WTC11 (cell line): Measurements from ENCODE around the gene ACKR3. TPM values are rescaled to one million over a fixed set of nuclear protein-coding genes. Genes with fewer than 3 reads are reported as not detected.

Experiments used
- ATAC-seq: fragments of 200-7000 bp; cut with Tn5 transposase; 2 replicates; pipeline ENCODE4 v1.10.0; 2021; ENCODE audit warnings: mild to moderate bottlenecking, moderate library complexity
- CTCF ChIA-PET: fragments of 300-600 bp; sonication (Branson Sonifier 250); formaldehyde crosslinking; loops from one replicate; lab custom pipeline; 2021; ENCODE audit warnings: antibody characterized with exemption; lab: Charles Lee
- POLR2A ChIA-PET: fragments of 350-600 bp; sonication (Branson Sonifier 250); formaldehyde crosslinking; loops from one replicate; lab custom pipeline; 2021; ENCODE audit warnings: antibody characterized with exemption; lab: Charles Lee
- DNase-seq: peaks from one replicate; pipeline ENCODE4 v3.0.0; 2021; ENCODE audit warnings: low spot score
- H3K27ac Mint-ChIP-seq: 2 replicates; pipeline ENCODE4 v1.8.0; 2021; ENCODE audit warnings: mixed read lengths
- H3K27me3 Mint-ChIP-seq: 2 replicates; pipeline ENCODE4 v1.8.0; 2021; ENCODE audit warnings: low read depth, mild to moderate bottlenecking, moderate library complexity, mixed read lengths
- H3K36me3 Mint-ChIP-seq: 2 replicates; pipeline ENCODE4 v1.8.0; 2021; ENCODE audit warnings: mixed read lengths
- H3K4me1 Mint-ChIP-seq: 2 replicates; pipeline ENCODE4 v1.8.0; 2022; ENCODE audit warnings: mixed read lengths
- H3K4me3 Mint-ChIP-seq: 2 replicates; pipeline ENCODE4 v1.8.0; 2021; ENCODE audit warnings: mild to moderate bottlenecking, moderate library complexity, mixed read lengths
- H3K9me3 Mint-ChIP-seq: 2 replicates; pipeline ENCODE4 v1.8.0; 2021; ENCODE audit warnings: mixed read lengths
- CBFB ChIP-seq: sonication (generic); formaldehyde crosslinking; IDR thresholded peaks from 2 replicates; pipeline ENCODE4 v1.8.1; 2022; ENCODE audit warnings: mild to moderate bottlenecking, low read depth, missing genetic modification reagents
- CREB1 ChIP-seq: sonication (generic); formaldehyde crosslinking; IDR thresholded peaks from 2 replicates; pipeline ENCODE4 v1.8.0; 2023; ENCODE audit warnings: mild to moderate bottlenecking, missing genetic modification reagents
- EMX1 ChIP-seq: fragments of 250-450 bp; sonication (Bioruptor Pico); IDR thresholded peaks from 2 replicates; pipeline ENCODE4 v1.8.0; 2021; ENCODE audit warnings: mild to moderate bottlenecking
- ETV6 ChIP-seq: sonication (generic); formaldehyde crosslinking; IDR thresholded peaks from 2 replicates; pipeline ENCODE4 v1.8.1; 2022; ENCODE audit warnings: mild to moderate bottlenecking, missing genetic modification reagents
- FOXK1 ChIP-seq: sonication (generic); formaldehyde crosslinking; IDR thresholded peaks from 2 replicates; pipeline ENCODE4 v1.8.0; 2022; ENCODE audit warnings: mild to moderate bottlenecking, moderate library complexity, missing genetic modification reagents
- IRF1 ChIP-seq: sonication (generic); formaldehyde crosslinking; IDR thresholded peaks from 2 replicates; pipeline ENCODE4 v1.8.0; 2023; ENCODE audit warnings: missing genetic modification reagents
- TEAD1 ChIP-seq: sonication (generic); formaldehyde crosslinking; IDR thresholded peaks from 2 replicates; pipeline ENCODE4 v1.8.0; 2022; ENCODE audit warnings: mild to moderate bottlenecking, missing genetic modification reagents
- ZNF219 ChIP-seq: sonication (generic); formaldehyde crosslinking; IDR thresholded peaks from 2 replicates; pipeline ENCODE4 v1.8.0; 2023; ENCODE audit warnings: missing genetic modification reagents, mild to moderate bottlenecking, borderline replicate concordance
- ZNF263 ChIP-seq: sonication (generic); formaldehyde crosslinking; IDR thresholded peaks from 2 replicates; pipeline ENCODE4 v1.8.1; 2022; ENCODE audit warnings: low read depth, mild to moderate bottlenecking, moderate library complexity, missing genetic modification reagents
- ZNF317 ChIP-seq: sonication (generic); formaldehyde crosslinking; IDR thresholded peaks from 2 replicates; pipeline ENCODE4 v1.8.1; 2023; ENCODE audit warnings: low read depth, mild to moderate bottlenecking, moderate library complexity, missing genetic modification reagents, borderline replicate concordance
- ZNF416 ChIP-seq: fragments of 250-450 bp; sonication (Bioruptor Pico); IDR thresholded peaks from 2 replicates; pipeline ENCODE4 v1.9.0; 2021; ENCODE audit warnings: mild to moderate bottlenecking, inconsistent platforms
- ZNF532 ChIP-seq: fragments of 250-450 bp; sonication (Bioruptor Pico); IDR thresholded peaks from 2 replicates; pipeline ENCODE4 v1.9.0; 2021; ENCODE audit warnings: mild to moderate bottlenecking, borderline replicate concordance
- total RNA-seq: library from RNA; stranded (reverse); gene quantifications from 3 replicates; pipeline ENCODE4 v1.2.3, GENCODE V29; 2021
- TF ChIP-seq, protein P1 (sequence below): fragments of 250-450 bp; sonication (Bioruptor Pico); IDR thresholded peaks from 2 replicates; pipeline ENCODE4 v1.8.0; 2021; ENCODE audit warnings: mild to moderate bottlenecking
- TF ChIP-seq, protein P2 (sequence below): sonication (generic); formaldehyde crosslinking; IDR thresholded peaks from 2 replicates; pipeline ENCODE4 v1.8.0; 2022; ENCODE audit warnings: mild to moderate bottlenecking, missing genetic modification reagents
- TF ChIP-seq, protein P3 (sequence below): fragments of 250-450 bp; sonication (Bioruptor Pico); IDR thresholded peaks from 2 replicates; pipeline ENCODE4 v1.9.0; 2021; ENCODE audit warnings: mild to moderate bottlenecking
- TF ChIP-seq, protein P4 (sequence below): sonication (generic); formaldehyde crosslinking; IDR thresholded peaks from 2 replicates; pipeline ENCODE4 v1.8.0; 2023; ENCODE audit warnings: missing genetic modification reagents, mild to moderate bottlenecking, borderline replicate concordance

The ACKR3 gene
- total RNA-seq, 1 experiment from 2014 or later, result 1.3 TPM

DNA sequence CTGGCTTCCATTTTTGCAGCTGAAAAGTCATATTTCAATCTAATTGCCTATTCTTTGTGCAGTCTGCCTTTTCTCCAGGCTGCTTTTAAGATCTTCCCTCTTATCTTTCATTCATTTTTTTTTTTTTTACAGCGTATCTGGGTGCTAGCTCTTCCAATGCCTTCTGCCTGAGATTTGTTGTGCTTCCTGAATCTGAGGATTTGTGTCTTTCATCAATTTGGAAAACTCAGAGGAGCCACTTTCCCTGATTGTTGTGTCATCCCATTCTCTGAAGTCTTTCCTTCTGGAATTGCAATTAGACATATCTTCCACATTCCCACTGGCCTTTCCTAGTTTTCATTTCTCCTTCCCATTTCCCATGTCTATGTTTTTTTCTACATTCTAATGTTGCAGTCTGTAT is 21.9 kb upstream of the ACKR3 start:
- no peaks in the 10 kb centered on the region for H3K9me3 Mint-ChIP-seq
- ChIA-PET POLR2A (no interaction called here), CTCF (interaction anchor here (2.2 kb wide), 1 partner anchor 15 kb away, joined by 7 read pairs; no protein-coding TSS in a partner anchor)
- DNase-seq (no peak), ATAC-seq (no peak)
- no peaks in the 10 kb centered on the region for H3K36me3 Mint-ChIP-seq
- H3K27me3 Mint-ChIP-seq, result no peaks in the 10 kb centered on the region
- H3K4me1 Mint-ChIP-seq, result peaks cover 29% of the 10 kb centered on the region
- no peak overlapping the region for H3K27ac Mint-ChIP-seq
- no peak overlapping the region for H3K4me3 Mint-ChIP-seq
- TF ChIP-seq IRF1 (CRISPR knock-in tag) (no peak), ZNF416 (CRISPR knock-in tag) (no peak), ZNF317 (CRISPR knock-in tag) (no peak)
- TF ChIP-seq, protein P1, sequence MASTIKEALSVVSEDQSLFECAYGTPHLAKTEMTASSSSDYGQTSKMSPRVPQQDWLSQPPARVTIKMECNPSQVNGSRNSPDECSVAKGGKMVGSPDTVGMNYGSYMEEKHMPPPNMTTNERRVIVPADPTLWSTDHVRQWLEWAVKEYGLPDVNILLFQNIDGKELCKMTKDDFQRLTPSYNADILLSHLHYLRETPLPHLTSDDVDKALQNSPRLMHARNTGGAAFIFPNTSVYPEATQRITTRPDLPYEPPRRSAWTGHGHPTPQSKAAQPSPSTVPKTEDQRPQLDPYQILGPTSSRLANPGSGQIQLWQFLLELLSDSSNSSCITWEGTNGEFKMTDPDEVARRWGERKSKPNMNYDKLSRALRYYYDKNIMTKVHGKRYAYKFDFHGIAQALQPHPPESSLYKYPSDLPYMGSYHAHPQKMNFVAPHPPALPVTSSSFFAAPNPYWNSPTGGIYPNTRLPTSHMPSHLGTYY, result no peak

GRCh38 chr2:236548179-236548921 is 21.3 kb upstream of the ACKR3 start:
- peaks cover 29% of the 10 kb centered on the region for H3K4me1 Mint-ChIP-seq
- ChIA-PET POLR2A (no interaction called here), CTCF (interaction anchor here (0.7 kb wide), 1 partner anchor 37 kb away, joined by 5 read pairs; no protein-coding TSS in a partner anchor)
- DNase-seq, result no peak
- H3K36me3 Mint-ChIP-seq, result no peaks in the 10 kb centered on the region
- H3K4me3 Mint-ChIP-seq, result no peak overlapping the region
- no peak overlapping the region for H3K27ac Mint-ChIP-seq
- H3K27me3 Mint-ChIP-seq, result no peaks in the 10 kb centered on the region
- TF ChIP-seq ZNF263 (CRISPR knock-in tag) (no peak), TEAD1 (CRISPR knock-in tag) (no peak), FOXK1 (CRISPR knock-in tag) (no peak)
- TF ChIP-seq, all 79 proteins: peak for 0
- no peak for ATAC-seq
- H3K9me3 Mint-ChIP-seq, result no peaks in the 10 kb centered on the region

DNA sequence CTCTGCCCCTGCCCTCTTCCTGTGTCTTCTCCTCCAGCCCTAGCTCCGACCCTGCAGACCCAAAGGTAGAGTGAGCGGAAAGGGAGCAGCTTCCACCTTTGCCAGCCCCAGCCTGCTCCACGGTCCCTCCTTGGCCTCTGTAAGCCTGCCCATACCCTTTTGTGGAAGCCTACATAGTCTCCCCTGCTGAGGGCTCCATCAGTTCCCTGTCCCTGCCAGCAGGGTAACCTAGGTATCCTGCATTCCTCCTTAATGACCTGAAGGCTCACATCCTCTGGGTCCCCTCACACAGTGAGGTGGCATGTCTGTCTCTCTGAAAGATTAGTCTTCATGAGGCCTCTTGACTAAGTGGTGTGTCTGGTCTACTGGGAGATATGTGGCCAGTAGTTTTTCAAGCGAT is 20.5 kb upstream of the ACKR3 start:
- Mint-ChIP-seq H3K36me3 (no peaks in the 10 kb centered on the region; the same call in 1 of the 2 replicates), H3K4me1 (peaks cover 29% of the 10 kb centered on the region), H3K9me3 (peaks cover 5% of the 10 kb centered on the region), H3K4me3 (no peak overlapping the region), H3K27ac (no peak overlapping the region), H3K27me3 (no peaks in the 10 kb centered on the region)
- DNase-seq (no peak), ATAC-seq (peak; percentile 87)
- no peak for TF ChIP-seq ETV6 (CRISPR knock-in tag)
- TF ChIP-seq CREB1 (CRISPR knock-in tag), result no peak
- TF ChIP-seq ZNF317 (CRISPR knock-in tag), result no peak
- CTCF ChIA-PET, result interaction anchor here (0.6 to 0.7 kb wide), 3 partner anchors 38 to 470 kb away, joined by 4 to 7 read pairs (median 5); no protein-coding TSS in a partner anchor
- POLR2A ChIA-PET, result no interaction called here

GRCh38 chr2:236550290-236550689 is 19.3 kb upstream of the ACKR3 start:
- Mint-ChIP-seq H3K4me1 (peaks cover 29% of the 10 kb centered on the region), H3K4me3 (no peak overlapping the region), H3K9me3 (peaks cover 10% of the 10 kb centered on the region), H3K27ac (no peak overlapping the region), H3K36me3 (no peaks in the 10 kb centered on the region; the same call in 1 of the 2 replicates), H3K27me3 (no peaks in the 10 kb centered on the region)
- DNase-seq (no peak), ATAC-seq (no peak)
- CTCF ChIA-PET, result interaction anchor here (2.2 kb wide), 1 partner anchor 18 kb away, joined by 12 read pairs; the partner anchor contains the start of gene ACKR3
- POLR2A ChIA-PET, result no interaction called here
- no peak for TF ChIP-seq ZNF219
- no peak for TF ChIP-seq ZNF532 (CRISPR knock-in tag)
- TF ChIP-seq, protein P2, sequence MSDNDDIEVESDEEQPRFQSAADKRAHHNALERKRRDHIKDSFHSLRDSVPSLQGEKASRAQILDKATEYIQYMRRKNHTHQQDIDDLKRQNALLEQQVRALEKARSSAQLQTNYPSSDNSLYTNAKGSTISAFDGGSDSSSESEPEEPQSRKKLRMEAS, result no peak
- TF ChIP-seq, protein P3, sequence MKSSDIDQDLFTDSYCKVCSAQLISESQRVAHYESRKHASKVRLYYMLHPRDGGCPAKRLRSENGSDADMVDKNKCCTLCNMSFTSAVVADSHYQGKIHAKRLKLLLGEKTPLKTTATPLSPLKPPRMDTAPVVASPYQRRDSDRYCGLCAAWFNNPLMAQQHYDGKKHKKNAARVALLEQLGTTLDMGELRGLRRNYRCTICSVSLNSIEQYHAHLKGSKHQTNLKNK (CRISPR knock-in tag), result no peak
- no peak for TF ChIP-seq CBFB (CRISPR knock-in tag)
- TF ChIP-seq, protein P4, sequence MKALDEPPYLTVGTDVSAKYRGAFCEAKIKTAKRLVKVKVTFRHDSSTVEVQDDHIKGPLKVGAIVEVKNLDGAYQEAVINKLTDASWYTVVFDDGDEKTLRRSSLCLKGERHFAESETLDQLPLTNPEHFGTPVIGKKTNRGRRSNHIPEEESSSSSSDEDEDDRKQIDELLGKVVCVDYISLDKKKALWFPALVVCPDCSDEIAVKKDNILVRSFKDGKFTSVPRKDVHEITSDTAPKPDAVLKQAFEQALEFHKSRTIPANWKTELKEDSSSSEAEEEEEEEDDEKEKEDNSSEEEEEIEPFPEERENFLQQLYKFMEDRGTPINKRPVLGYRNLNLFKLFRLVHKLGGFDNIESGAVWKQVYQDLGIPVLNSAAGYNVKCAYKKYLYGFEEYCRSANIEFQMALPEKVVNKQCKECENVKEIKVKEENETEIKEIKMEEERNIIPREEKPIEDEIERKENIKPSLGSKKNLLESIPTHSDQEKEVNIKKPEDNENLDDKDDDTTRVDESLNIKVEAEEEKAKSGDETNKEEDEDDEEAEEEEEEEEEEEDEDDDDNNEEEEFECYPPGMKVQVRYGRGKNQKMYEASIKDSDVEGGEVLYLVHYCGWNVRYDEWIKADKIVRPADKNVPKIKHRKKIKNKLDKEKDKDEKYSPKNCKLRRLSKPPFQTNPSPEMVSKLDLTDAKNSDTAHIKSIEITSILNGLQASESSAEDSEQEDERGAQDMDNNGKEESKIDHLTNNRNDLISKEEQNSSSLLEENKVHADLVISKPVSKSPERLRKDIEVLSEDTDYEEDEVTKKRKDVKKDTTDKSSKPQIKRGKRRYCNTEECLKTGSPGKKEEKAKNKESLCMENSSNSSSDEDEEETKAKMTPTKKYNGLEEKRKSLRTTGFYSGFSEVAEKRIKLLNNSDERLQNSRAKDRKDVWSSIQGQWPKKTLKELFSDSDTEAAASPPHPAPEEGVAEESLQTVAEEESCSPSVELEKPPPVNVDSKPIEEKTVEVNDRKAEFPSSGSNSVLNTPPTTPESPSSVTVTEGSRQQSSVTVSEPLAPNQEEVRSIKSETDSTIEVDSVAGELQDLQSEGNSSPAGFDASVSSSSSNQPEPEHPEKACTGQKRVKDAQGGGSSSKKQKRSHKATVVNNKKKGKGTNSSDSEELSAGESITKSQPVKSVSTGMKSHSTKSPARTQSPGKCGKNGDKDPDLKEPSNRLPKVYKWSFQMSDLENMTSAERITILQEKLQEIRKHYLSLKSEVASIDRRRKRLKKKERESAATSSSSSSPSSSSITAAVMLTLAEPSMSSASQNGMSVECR (CRISPR knock-in tag), result no peak
- no peak for TF ChIP-seq EMX1 (CRISPR knock-in tag)
